Iris pigment epithelial cell (primary cell): ENCODE measurements around the gene HPN.
A peak's percentile ranks its signal among the peaks of the same experiment; 100 is the strongest.

Experiments
- DNase-seq: peaks from one replicate; pipeline ENCODE4 v3.0.0-alpha.2; 2011; ENCODE audit warnings: low read depth

HPN gene

GRCh38 chr19:35061583-35062373 is 20.3 kb downstream of the HPN start:
- peak; percentile 23 for DNase-seq

GRCh38 chr19:35062942-35063341 is 21.4 kb downstream of the HPN start:
- no peak for DNase-seq

GRCh38 chr19:35063940-35064818 is 22.7 kb downstream of the HPN start:
- DNase-seq = peak; percentile 87

- no peak for DNase-seq
These were observed 24.1 kb downstream of the HPN start for GRCh38 chr19:35065574-35065973.

- no peak for DNase-seq
These were observed 24.6 kb downstream of the HPN start for GRCh38 chr19:35066121-35066520.

- peak; percentile 80 for DNase-seq
These were observed 25.4 kb downstream of the HPN start for GRCh38 chr19:35066691-35067563.

GRCh38 chr19:35068941-35069634 is 27.6 kb downstream of the HPN start:
- DNase-seq = no peak

DNA sequence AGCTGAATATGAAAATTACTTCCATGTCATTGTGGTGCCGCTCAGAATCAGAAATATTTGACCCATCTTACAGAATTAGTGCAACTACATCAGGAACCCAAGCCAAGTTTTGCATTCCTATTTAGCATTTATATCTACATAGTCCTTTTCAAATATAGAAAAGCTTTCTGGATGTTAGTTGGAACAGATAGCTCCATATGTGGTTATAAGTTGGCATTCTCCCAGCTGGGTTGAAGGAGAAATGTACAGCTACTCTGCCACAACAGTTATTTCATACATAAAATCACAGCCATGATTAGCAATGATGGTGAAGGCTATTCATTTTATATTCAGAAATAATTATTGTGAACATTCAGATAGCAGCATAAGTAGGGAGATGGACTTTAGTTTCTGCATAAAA is 28.2 kb downstream of the HPN start:
- peak; percentile 6 for DNase-seq

DNA sequence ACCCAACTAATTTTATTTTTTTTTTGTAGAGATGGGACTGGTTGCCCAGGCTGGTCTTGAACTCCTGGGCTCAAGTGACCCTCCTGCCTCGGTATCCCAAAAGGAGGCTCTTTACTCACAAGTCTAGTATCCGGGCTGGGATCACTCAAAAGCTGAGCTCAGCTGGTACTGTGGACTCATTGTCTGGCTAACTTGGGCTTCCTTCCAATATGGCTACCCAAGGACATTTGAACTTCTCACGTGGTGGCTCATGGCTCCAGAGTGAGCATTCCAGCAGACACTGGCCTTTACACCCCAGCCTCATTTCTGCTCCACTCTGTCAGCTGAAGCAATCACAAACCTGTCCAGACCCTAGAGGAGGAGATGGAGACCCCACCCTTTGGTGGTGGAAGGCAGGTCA is 28.9 kb downstream of the HPN start:
- no peak for DNase-seq

DNA sequence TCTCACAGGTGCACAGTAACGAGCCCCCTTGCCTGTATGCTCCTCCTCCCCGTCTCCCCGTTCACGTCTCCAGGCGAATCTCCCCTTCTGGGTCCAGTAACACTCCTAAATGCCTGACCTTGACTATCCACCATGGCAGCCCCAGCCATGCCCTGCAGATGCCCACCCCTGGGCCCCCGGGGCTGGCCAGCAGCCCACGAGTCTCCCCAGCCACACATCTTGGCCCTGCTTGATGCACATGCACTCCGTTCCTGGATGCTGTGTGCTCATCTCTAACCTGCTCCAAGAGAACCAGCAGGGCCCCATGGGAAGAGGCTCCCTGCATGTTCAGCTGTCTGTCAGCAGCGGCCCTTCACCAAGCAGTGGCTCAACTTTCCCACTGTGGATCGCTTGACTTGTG is 32.0 kb downstream of the HPN start:
- no peak for DNase-seq

DNA sequence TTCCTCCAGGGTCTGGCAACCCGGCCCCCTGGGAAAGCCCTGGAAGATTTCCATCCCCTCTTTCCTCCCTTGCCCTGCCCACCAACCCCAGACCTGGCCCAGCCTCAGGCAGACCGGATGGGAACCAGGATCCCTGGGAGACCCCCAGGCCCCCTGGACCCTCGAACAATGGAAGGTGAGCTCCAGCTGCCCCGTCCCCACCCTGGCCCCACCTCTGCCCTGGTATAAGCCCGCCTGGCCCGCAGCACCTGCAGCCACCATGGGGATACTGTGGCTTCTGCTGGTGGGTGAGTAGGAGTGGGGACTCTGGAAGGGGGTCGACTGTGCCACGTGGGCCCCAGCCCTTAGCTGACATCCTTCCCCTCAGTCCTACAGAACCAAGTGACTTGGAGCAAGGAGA is 32.4 kb downstream of the HPN start:
- no peak for DNase-seq

DNA sequence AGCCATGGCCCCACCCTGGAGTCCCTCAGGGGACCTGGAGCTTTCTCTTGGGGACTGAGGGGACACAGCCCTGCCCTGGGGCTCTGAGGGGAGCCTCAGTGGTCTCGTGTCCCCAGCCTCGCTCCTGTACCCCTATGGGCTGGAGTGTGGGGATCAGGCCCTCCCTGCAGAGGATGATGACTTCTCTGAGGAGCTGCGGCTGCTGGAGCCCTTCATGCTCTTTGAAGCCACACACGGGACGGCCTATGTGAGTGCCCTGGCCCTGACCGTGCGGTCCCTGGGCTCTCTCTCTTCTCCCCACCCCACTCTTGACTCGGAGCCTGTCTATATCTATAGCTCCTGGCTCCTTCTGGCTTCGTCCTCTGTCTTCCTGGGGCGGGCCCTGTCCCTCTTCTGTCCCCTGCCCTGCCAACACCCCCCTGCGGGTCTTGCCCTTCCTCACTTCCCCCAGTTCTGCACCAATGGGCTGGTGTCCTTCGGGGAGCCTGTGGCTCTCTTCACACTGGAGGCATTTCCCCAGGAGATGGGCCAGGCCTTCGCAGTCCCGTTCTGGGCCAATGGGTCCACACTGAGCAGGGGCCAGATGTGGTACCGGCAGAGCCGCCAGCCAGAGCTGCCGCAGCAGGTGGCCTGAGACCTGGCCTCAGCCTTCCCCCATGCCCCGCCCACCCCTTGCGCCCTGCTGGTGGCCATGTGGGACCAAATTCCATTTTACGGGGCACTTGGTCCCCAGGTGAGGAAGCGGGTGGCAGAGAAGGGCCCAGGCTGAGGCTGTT is 33.1 kb downstream of the HPN start:
- DNase-seq = no peak

DNA sequence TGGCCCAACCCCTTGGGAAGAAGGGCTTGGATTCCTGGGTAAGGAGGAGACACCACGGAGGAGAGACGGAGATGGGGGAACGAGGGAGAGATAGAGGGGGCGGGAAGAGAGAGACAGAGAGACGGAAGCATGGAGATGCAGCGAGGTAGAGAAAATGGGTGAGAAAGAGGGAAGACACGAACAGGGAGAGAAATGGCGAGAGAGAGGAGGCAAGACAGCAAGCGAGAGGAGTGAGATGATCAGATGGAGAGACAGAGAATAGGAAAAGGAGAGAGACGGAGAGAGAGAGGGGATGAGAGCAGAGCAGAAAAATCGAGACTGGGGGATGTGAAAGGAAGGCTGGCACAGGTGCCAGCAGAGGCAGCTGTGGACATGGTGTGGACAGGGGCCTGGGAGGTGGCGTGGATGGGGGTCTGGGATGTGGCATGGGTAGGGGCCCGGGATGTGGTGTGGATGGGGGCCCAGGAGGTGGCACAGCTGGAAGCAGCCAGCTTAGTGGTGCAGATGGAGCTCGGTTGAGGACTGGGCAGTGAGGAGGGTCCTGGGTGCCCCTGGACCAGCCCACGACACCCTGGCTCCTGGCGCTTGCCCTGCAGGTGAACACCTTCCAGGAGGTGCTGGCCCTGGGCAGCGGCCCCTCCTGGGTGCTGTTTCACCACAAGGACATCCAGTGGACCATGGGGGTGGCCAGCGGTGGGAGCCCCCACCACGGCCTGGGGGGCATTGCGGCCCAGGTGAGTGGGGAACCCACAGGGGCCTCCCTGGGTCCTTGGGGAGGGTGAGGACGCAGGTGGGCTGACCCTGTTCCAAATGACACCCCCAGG is 33.9 kb downstream of the HPN start:
- DNase-seq = no peak

DNA sequence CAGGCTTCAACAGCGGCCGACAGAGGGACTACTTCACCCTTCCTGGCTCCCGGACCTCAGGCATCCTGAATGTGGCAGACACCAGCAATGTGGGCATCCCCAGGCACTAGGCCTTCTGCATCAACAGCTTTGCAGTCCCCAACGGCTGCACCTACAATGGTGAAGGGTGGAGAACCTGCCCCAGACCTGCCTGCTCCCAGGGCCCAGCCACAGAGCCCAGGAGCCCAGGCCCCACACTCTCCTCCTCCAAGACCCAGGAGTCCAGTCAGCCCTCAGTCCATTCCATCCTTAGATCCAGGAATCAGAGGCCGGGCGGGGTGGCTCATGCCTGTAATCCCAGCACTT is 34.5 kb downstream of the HPN start:
- DNase-seq = no peak

GRCh38 chr19:35076657-35077056 is 35.1 kb downstream of the HPN start:
- no peak for DNase-seq

- no peak for DNase-seq
These were observed 36.1 kb downstream of the HPN start for GRCh38 chr19:35077411-35078223.

DNA sequence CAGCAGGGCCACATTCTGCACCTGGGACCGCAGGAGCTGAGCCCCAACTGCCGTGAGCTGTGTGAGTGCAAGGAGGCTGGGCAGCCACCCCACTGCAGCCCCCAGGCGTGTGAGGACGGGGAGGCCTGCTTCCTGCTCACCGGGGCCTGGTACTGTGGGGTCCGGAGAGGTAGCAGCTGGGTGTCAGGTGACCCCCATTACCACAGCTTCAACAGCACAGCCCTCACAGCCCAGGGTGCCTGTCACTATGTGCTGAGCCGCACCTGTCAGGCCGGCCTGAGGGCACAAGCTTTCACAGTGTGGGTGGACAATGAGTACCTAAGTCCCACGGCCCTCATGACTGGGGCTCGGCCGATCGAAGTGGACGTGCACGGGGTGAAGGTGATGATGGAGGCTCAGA is 38.3 kb downstream of the HPN start:
- DNase-seq = no peak

DNA sequence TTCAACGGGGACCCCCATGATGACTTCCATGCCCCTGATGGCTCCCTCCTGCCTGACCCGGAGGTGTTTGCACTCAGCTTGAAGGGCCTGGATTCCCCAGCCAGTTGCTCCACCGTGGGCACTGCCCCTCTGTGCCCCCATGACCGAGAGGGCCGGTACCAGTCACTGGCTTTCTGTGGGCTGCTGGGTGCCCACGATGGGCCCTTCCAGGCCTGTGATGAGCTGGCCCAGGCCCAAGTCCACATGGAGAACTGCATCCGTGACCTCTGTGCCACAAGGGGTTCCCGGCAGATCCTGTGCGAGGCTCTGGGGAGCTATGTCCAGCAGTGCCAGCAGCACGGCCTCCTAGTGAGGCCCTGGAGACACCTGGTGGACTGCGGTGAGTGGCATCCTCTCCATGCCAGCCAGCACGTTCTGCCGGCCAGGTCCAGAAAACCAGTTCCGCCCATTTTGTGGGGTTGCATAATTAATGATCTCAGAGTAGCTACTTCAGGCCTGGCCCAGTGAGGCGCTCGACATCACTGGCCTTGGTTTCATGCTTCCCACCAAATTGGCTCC is 39.2 kb downstream of the HPN start:
- no peak for DNase-seq

DNA sequence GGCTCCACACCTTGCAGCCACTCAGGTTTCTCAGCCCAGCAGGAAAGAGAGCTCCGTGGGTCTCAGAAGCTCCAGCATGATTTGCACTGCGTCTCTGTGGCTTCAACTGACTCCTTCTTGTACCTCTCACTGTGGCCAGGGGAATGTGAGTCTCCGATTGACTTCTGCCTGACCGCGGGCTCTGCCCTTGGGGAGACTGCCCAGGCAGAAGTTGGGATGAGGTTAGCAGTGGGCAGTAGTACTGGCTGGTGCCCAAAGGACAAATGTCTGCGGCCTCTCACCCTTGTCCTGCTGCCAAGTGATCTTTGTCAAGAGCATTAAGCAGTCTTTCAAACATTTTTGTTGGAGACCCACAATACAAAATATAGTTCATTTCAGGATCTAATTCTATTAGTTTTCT is 39.7 kb downstream of the HPN start:
- no peak for DNase-seq
